HCT116 (cell line): Measurements from ENCODE around the gene TFEB. TPM values are rescaled to one million over a fixed set of nuclear protein-coding genes. Genes with fewer than 3 reads are reported as not detected.

ENCODE experiments used
- ATAC-seq: fragments of 200-7000 bp; cut with Tn5 transposase; 2 replicates; pipeline ENCODE4 v1.9.1; 2020; ENCODE audit warnings: mild to moderate bottlenecking, moderate library complexity
- BruUV-seq: library from RNA; stranded (reverse); fragments of 400-500 nt; replicated peaks from 2 replicates; lab custom pipeline; 2021; lab: Mats Ljungman, UMichigan
- CTCF ChIA-PET: fragments of 300-600 bp; sonication (Branson Sonifier 250); formaldehyde crosslinking; loops from one replicate; lab custom pipeline; 2021; ENCODE audit warnings: antibody characterized with exemption; lab: Charles Lee
- POLR2A ChIA-PET: fragments of 300-600, 350-600 bp; sonication (Branson Sonifier 250); formaldehyde crosslinking; loops from one replicate; lab custom pipeline; 2021; ENCODE audit warnings: antibody characterized with exemption; lab: Charles Lee
- RAD21 ChIA-PET, 2 experiments: fragments of 300-600 bp; sonication (Branson Sonifier 250); formaldehyde crosslinking; loops; one replicate each; lab custom pipeline; 2023; ENCODE audit warnings: low total read pairs in 2 of 2; ENCODE audit not compliant: uncharacterized antibody in 2 of 2, unreplicated experiment in 2 of 2, low non-redundant PET in 1 of 2; lab: Charles Lee
- DNase-seq: peaks from one replicate; pipeline ENCODE4 v3.0.0-alpha.2; 2010; ENCODE audit warnings: low read depth, low spot score
- H2AFZ ChIP-seq: fragments of 200-600 bp; shearing (Covaris generic), sonication (generic); 2 replicates; pipeline ENCODE4 v1.6.1; 2017; ENCODE audit warnings: low read depth, mixed run types, mixed read lengths, antibody characterized with exemption, low read length; ENCODE audit not compliant: poor library complexity, severe bottlenecking
- H3K27ac ChIP-seq: 2 replicates; pipeline ENCODE4 v1.5.1; 2012; ENCODE audit warnings: low read depth, low read length
- H3K27me3 ChIP-seq: fragments of 200-600 bp; sonication (generic); 2 replicates; pipeline ENCODE4 v1.6.1; 2016; ENCODE audit warnings: mixed run types, low read length, mixed read lengths; ENCODE audit not compliant: insufficient read depth
- H3K36me3 ChIP-seq, 2 experiments: fragments of 200-500 bp in 1 of 2; fragments of 200-600 bp in 1 of 2; sonication (Bioruptor generic) in 1 of 2; sonication (generic) in 1 of 2; 2 replicates each; pipeline versions ENCODE4 v1.5.1 to v1.6.1; 2014 to 2016; ENCODE audit warnings: low read length in 2 of 2, inconsistent platforms in 1 of 2, mixed read lengths in 1 of 2, mixed run types in 1 of 2; ENCODE audit not compliant: insufficient read depth in 2 of 2, control insufficient read depth in 1 of 2
- H3K4me1 ChIP-seq, 2 experiments: fragments of 200-600 bp in 1 of 2; sonication (generic) in 1 of 2; 2 replicates each; pipeline versions ENCODE4 v1.5.1 to v1.6.1; 2012 to 2017; ENCODE audit warnings: low read length in 2 of 2, inconsistent platforms in 1 of 2, mild to moderate bottlenecking in 1 of 2, mixed read lengths in 1 of 2, mixed run types in 1 of 2, moderate library complexity in 1 of 2; ENCODE audit not compliant: insufficient read depth in 2 of 2, control insufficient read depth in 1 of 2
- H3K4me2 ChIP-seq: fragments of 200-600 bp; sonication (generic); 2 replicates; pipeline ENCODE4 v1.6.1; 2017; ENCODE audit warnings: mixed run types, low read length, mixed read lengths
- H3K4me3 ChIP-seq, 2 experiments: fragments of 200-600 bp in 1 of 2; sonication (generic) in 1 of 2; replicated peaks in 1 of 2; 2 replicates each; pipeline ENCODE4 v1.5.1; 2011 to 2016; ENCODE audit warnings: low read length in 2 of 2, control low read depth in 1 of 2, low read depth in 1 of 2, mild to moderate bottlenecking in 1 of 2, mixed read lengths in 1 of 2, mixed run types in 1 of 2
- H3K79me2 ChIP-seq: fragments of 200-600 bp; sonication (generic); 2 replicates; pipeline ENCODE4 v1.6.1; 2017; ENCODE audit warnings: mild to moderate bottlenecking, mixed run types, low read length, moderate library complexity, mixed read lengths; ENCODE audit not compliant: insufficient read depth
- H3K9ac ChIP-seq: fragments of 200-600 bp; sonication (generic); 2 replicates; pipeline ENCODE4 v1.6.1; 2016; ENCODE audit warnings: low read length, mixed read lengths
- H3K9me2 ChIP-seq: fragments of 200-600 bp; sonication (generic), shearing (Covaris generic); 2 replicates; pipeline ENCODE4 v1.6.1; 2017; ENCODE audit warnings: mixed run types, mild to moderate bottlenecking, moderate library complexity; ENCODE audit not compliant: insufficient read depth
- H3K9me3 ChIP-seq, 2 experiments: fragments of 200-500 bp in 1 of 2; fragments of 200-600 bp in 1 of 2; sonication (Bioruptor generic) in 1 of 2; sonication (generic) in 1 of 2; 2 replicates each; pipeline ENCODE4 v1.6.1; 2014 to 2017; ENCODE audit warnings: low read length in 2 of 2, mixed read lengths in 2 of 2, inconsistent platforms in 1 of 2, low read depth in 1 of 2, mild to moderate bottlenecking in 1 of 2, mixed run types in 1 of 2, moderate library complexity in 1 of 2; ENCODE audit not compliant: control insufficient read depth in 1 of 2, insufficient read depth in 1 of 2
- H4K20me1 ChIP-seq: fragments of 200-600 bp; sonication (generic), shearing (Covaris generic); 2 replicates; pipeline ENCODE4 v1.6.1; 2017; ENCODE audit warnings: mixed run types, mild to moderate bottlenecking, moderate library complexity; ENCODE audit not compliant: insufficient read depth
- ATF3 ChIP-seq: IDR thresholded peaks from 2 replicates; pipeline ENCODE4 v1.6.1; 2012
- CBX3 ChIP-seq: IDR thresholded peaks from 2 replicates; pipeline ENCODE4 v1.6.1; 2012; ENCODE audit warnings: low read depth
- CEBPB ChIP-seq: IDR thresholded peaks from 2 replicates; pipeline ENCODE4 v1.6.1; 2012; ENCODE audit warnings: low read depth
- CTCF ChIP-seq, 3 experiments: fragments of 200-600 bp in 1 of 3; sonication (generic) in 1 of 3; IDR thresholded peaks in 2 of 3; conservative IDR thresholded peaks in 1 of 3; 2 replicates each; pipeline ENCODE4 v1.5.1; 2012 to 2017; ENCODE audit warnings: low read depth in 2 of 3, low read length in 2 of 3, antibody characterized with exemption in 1 of 3, borderline replicate concordance in 1 of 3, control low read depth in 1 of 3, mild to moderate bottlenecking in 1 of 3, mixed read lengths in 1 of 3, mixed run types in 1 of 3, moderate library complexity in 1 of 3; ENCODE audit not compliant: insufficient read depth in 1 of 3
- ELF1 ChIP-seq: IDR thresholded peaks from 2 replicates; pipeline ENCODE4 v1.6.1; 2012; ENCODE audit warnings: low read depth, borderline replicate concordance
- EZH2 ChIP-seq: fragments of 200-600 bp; sonication (generic); IDR thresholded peaks from 2 replicates; pipeline ENCODE4 v1.6.1; 2017; ENCODE audit warnings: antibody characterized with exemption, mixed run types
- FOSL1 ChIP-seq: IDR thresholded peaks from 2 replicates; pipeline ENCODE4 v1.6.1; 2012; ENCODE audit warnings: low read depth
- POLR2A ChIP-seq: IDR thresholded peaks from 2 replicates; pipeline ENCODE4 v1.7.0; 2011; ENCODE audit warnings: borderline replicate concordance; ENCODE audit not compliant: insufficient read depth, insufficient read length; ENCODE audit errors: extremely low read depth
- RAD21 ChIP-seq: IDR thresholded peaks from 2 replicates; pipeline ENCODE4 v1.6.1; 2012; ENCODE audit warnings: low read depth, mild to moderate bottlenecking
- REST ChIP-seq: IDR thresholded peaks from 2 replicates; pipeline ENCODE4 v1.6.1; 2012; ENCODE audit warnings: low read depth
- SIN3A ChIP-seq: IDR thresholded peaks from 2 replicates; pipeline ENCODE4 v1.6.1; 2012; ENCODE audit warnings: low read depth
- SRF ChIP-seq: IDR thresholded peaks from 2 replicates; pipeline ENCODE4 v1.6.1; 2012; ENCODE audit warnings: low read depth
- YY1 ChIP-seq: IDR thresholded peaks from 2 replicates; pipeline ENCODE4 v1.6.1; 2011; ENCODE audit warnings: low read length, low read depth, moderate library complexity, mild to moderate bottlenecking; ENCODE audit not compliant: insufficient replicate concordance; ENCODE audit errors: extremely low read depth
- ZFX ChIP-seq: fragments of 450-650 bp; IDR thresholded peaks from 2 replicates; pipeline ENCODE4 v1.6.1; 2017
- ZNF274 ChIP-seq: fragments of 200-500 bp; sonication (Bioruptor generic); IDR thresholded peaks from 2 replicates; pipeline ENCODE4 v1.6.1; 2014; ENCODE audit warnings: mild to moderate bottlenecking, low read depth, low read length, inconsistent platforms
- intact Hi-C: fragments of 100-400 bp; cut with micrococcal nuclease; formaldehyde crosslinking; loops from 2 replicates; pipeline ENCODE4 v1.10.0; 2022
- total RNA-seq: library from RNA; stranded (reverse); gene quantifications from one replicate; pipeline ENCODE4 v1.2.1, GENCODE V29; 2021; ENCODE audit not compliant: unreplicated experiment

The TFEB gene
- total RNA-seq, 1 experiment from 2014 or later: 4.8 TPM

- Histone ChIP-seq H3K27ac (no peak overlapping the region), H4K20me1 (no peaks in the 10 kb centered on the region), H3K9ac (no peak overlapping the region), H3K4me2 (no peak overlapping the region), H3K27me3 (no peaks in the 10 kb centered on the region), H3K79me2 (no peaks in the 10 kb centered on the region), H3K4me1 (peaks cover 4 to 21% of the 10 kb centered on the region in 2 experiments; a peak in 3 of 4 replicates), H3K36me3 (no peaks in the 10 kb centered on the region), H3K4me3 (no peak overlapping the region), H2AFZ (no peak overlapping the region), H3K9me2 (no peaks in the 10 kb centered on the region), H3K9me3 (no peaks in the 10 kb centered on the region)
- POLR2A ChIA-PET: no interaction called here
- intact Hi-C loops: no loop called here
- CTCF ChIA-PET: interaction anchor here (1.1 to 3.5 kb wide), 3 partner anchors 9 to 318 kb away, joined by 3 to 27 read pairs (median 10); no protein-coding TSS in a partner anchor
- no peak for TF ChIP-seq CEBPB
- TF ChIP-seq FOSL1: no peak
- no peak for TF ChIP-seq ATF3
- no peak for TF ChIP-seq ZFX
- no peak for TF ChIP-seq SIN3A
- TF ChIP-seq POLR2A: no peak
- TF ChIP-seq CBX3: no peak
- no peak for TF ChIP-seq ELF1
- TF ChIP-seq REST: no peak
- no peak for TF ChIP-seq SRF
- TF ChIP-seq YY1: no peak
- TF ChIP-seq EZH2: no peak
- no peak for TF ChIP-seq CTCF (IDR thresholded peaks at IDR 0.05 in 2 of 3, conservative IDR thresholded peaks at IDR 0.05 in 1 of 3; ENCODE audit: borderline replicate concordance in 1 of 3, insufficient read depth in 1 of 3, low read depth in 2 of 3, low read length in 2 of 3)
- TF ChIP-seq ZNF274: no peak
- TF ChIP-seq RAD21: no peak
- no TSS peak for BruUV-seq
- ATAC-seq: no peak
- RAD21 ChIA-PET: interaction anchor here in 1 of 2 experiments (0.6 kb wide), 1 partner anchor 81 kb away, joined by 3 read pairs; no protein-coding TSS in a partner anchor
- no peak for DNase-seq
Observed at GRCh38 chr6:41685641-41686380, 49.6 kb downstream of the TFEB start.
